HG03354 (cell line): Measurements from ENCODE around the gene MRTFA.

Experiments
- ATAC-seq: cut with Tn5 transposase; IDR thresholded peaks from one replicate; pipeline ENCODE4 v1.9.1; 2021; ENCODE audit warnings: mild to moderate bottlenecking; ENCODE audit not compliant: unreplicated experiment, poor library complexity, severe bottlenecking

The MRTFA gene

GRCh38 chr22:40407831-40408717 is 228.4 kb downstream of the MRTFA start:
- no peak for ATAC-seq

- no peak for ATAC-seq
Observed at GRCh38 chr22:40407021-40407761, 229.3 kb downstream of the MRTFA start.

- ATAC-seq, result no peak
Observed at GRCh38 chr22:40406063-40406890, 230.2 kb downstream of the MRTFA start.

GRCh38 chr22:40405178-40406062 is 231.1 kb downstream of the MRTFA start:
- ATAC-seq, result no peak

- ATAC-seq, result no peak
Observed at GRCh38 chr22:40404251-40405177, 232.0 kb downstream of the MRTFA start.

GRCh38 chr22:40403651-40404050 is 232.9 kb downstream of the MRTFA start:
- no peak for ATAC-seq

GRCh38 chr22:40403141-40403540 is 233.4 kb downstream of the MRTFA start:
- ATAC-seq, result no peak

GRCh38 chr22:40401981-40402406 is 234.5 kb downstream of the MRTFA start:
- no peak for ATAC-seq

- no peak for ATAC-seq
Observed at GRCh38 chr22:40401532-40401931, 235.0 kb downstream of the MRTFA start.

GRCh38 chr22:40400159-40400558 is 236.4 kb downstream of the MRTFA start:
- no peak for ATAC-seq

GRCh38 chr22:40399621-40400020 is 236.9 kb downstream of the MRTFA start:
- no peak for ATAC-seq

- no peak for ATAC-seq
Observed at GRCh38 chr22:40397396-40397795, 239.1 kb downstream of the MRTFA start.

- no peak for ATAC-seq
Observed at GRCh38 chr22:40396882-40397281, 239.6 kb downstream of the MRTFA start.

- ATAC-seq, result no peak
Observed at GRCh38 chr22:40395607-40396006, 240.9 kb downstream of the MRTFA start.

- no peak for ATAC-seq
Observed at GRCh38 chr22:40394607-40395006, 241.9 kb downstream of the MRTFA start.

- no peak for ATAC-seq
Observed at GRCh38 chr22:40392618-40393017, 243.9 kb downstream of the MRTFA start.

- ATAC-seq, result no peak
Observed at GRCh38 chr22:40391417-40391816, 245.1 kb downstream of the MRTFA start.

GRCh38 chr22:40388231-40388630 is 248.3 kb downstream of the MRTFA start:
- no peak for ATAC-seq
